GM23338 (cell line): ENCODE results near the gene TOMM5. TPM values are rescaled to one million over a fixed set of nuclear protein-coding genes. Genes with fewer than 3 reads are reported as not detected.
A peak's percentile ranks its signal among the peaks of the same experiment; 100 is the strongest.

Source experiments
- ATAC-seq: fragments of 200-7000 bp; cut with Tn5 transposase; 3 replicates; pipeline ENCODE4 v1.9.1; 2020
- DNase-seq: peaks from one replicate; pipeline ENCODE4 v3.0.0-alpha.2; 2015; ENCODE audit warnings: low spot score
- H2AFZ ChIP-seq: fragments of 200-600 bp; sonication (generic); 2 replicates; pipeline ENCODE4 v1.8.0; 2016; ENCODE audit warnings: antibody characterized with exemption, mild to moderate bottlenecking, moderate library complexity
- H3F3A ChIP-seq: fragments of 200-600 bp; sonication (generic); replicated peaks from 2 replicates; pipeline ENCODE4 v1.8.0; 2017; ENCODE audit warnings: antibody characterized with exemption, mixed run types, low read depth
- H3K27ac ChIP-seq: fragments of 200-600 bp; sonication (generic); 2 replicates; pipeline ENCODE4 v1.6.1; 2016; ENCODE audit warnings: low read depth
- H3K27me3 ChIP-seq: fragments of 200-600 bp; sonication (generic); 2 replicates; pipeline ENCODE4 v1.8.0; 2016; ENCODE audit warnings: mild to moderate bottlenecking, mixed run types, moderate library complexity; ENCODE audit not compliant: insufficient read depth
- H3K36me3 ChIP-seq: fragments of 200-600 bp; sonication (generic); 2 replicates; pipeline ENCODE4 v1.8.0; 2016; ENCODE audit warnings: mild to moderate bottlenecking; ENCODE audit not compliant: insufficient read depth
- H3K4me1 ChIP-seq: fragments of 200-600 bp; sonication (generic); 2 replicates; pipeline ENCODE4 v1.8.0; 2016; ENCODE audit warnings: mild to moderate bottlenecking, moderate library complexity; ENCODE audit not compliant: insufficient read depth
- H3K4me2 ChIP-seq: fragments of 200-600 bp; sonication (generic); 2 replicates; pipeline ENCODE4 v1.7.1; 2017; ENCODE audit warnings: mixed run types
- H3K4me3 ChIP-seq: fragments of 200-600 bp; sonication (generic); 2 replicates; pipeline ENCODE4 v1.6.1; 2016; ENCODE audit warnings: mixed run types
- H3K79me2 ChIP-seq: fragments of 200-600 bp; sonication (generic); replicated peaks from 2 replicates; pipeline ENCODE4 v1.8.0; 2017; ENCODE audit warnings: mild to moderate bottlenecking; ENCODE audit not compliant: insufficient read depth
- H3K9me2 ChIP-seq: fragments of 200-600 bp; sonication (generic); 2 replicates; pipeline ENCODE4 v1.8.0; 2017; ENCODE audit not compliant: insufficient read depth
- H4K20me1 ChIP-seq: fragments of 200-600 bp; sonication (generic); replicated peaks from 2 replicates; pipeline ENCODE4 v1.8.0; 2017; ENCODE audit warnings: mild to moderate bottlenecking; ENCODE audit not compliant: insufficient read depth
- H3K27ac Mint-ChIP-seq: 2 replicates; pipeline ENCODE4 v1.8.0; 2020; ENCODE audit warnings: inconsistent platforms, mild to moderate bottlenecking, moderate library complexity, mixed read lengths
- H3K27me3 Mint-ChIP-seq: 3 replicates; pipeline ENCODE4 v1.8.0; 2022; ENCODE audit warnings: low read depth, mild to moderate bottlenecking, moderate library complexity, mixed read lengths, inconsistent platforms; ENCODE audit not compliant: insufficient read depth, poor library complexity
- H3K36me3 Mint-ChIP-seq: 3 replicates; pipeline ENCODE4 v1.8.0; 2021; ENCODE audit warnings: low read depth, mild to moderate bottlenecking, inconsistent platforms, moderate library complexity, mixed read lengths
- H3K4me1 Mint-ChIP-seq: 3 replicates; pipeline ENCODE4 v1.8.0; 2020; ENCODE audit warnings: mild to moderate bottlenecking, inconsistent platforms, mixed read lengths
- H3K4me3 Mint-ChIP-seq: 3 replicates; pipeline ENCODE4 v1.8.0; 2021; ENCODE audit warnings: moderate library complexity, mild to moderate bottlenecking, inconsistent platforms, mixed read lengths
- H3K9me3 Mint-ChIP-seq: 3 replicates; pipeline ENCODE4 v1.8.0; 2020; ENCODE audit warnings: moderate library complexity, mild to moderate bottlenecking, inconsistent platforms, mixed read lengths
- CTCF ChIP-seq, 2 experiments: fragments of 200-600 bp in 1 of 2; sonication (generic) in 1 of 2; conservative IDR thresholded peaks; 2 replicates each; pipeline versions ENCODE4 v1.5.1 to v1.6.1; 2016 to 2017; ENCODE audit warnings: antibody characterized with exemption in 2 of 2, low read depth in 2 of 2, mild to moderate bottlenecking in 2 of 2, moderate library complexity in 1 of 2
- REST ChIP-seq: IDR thresholded peaks from one replicate; pipeline ENCODE4 v1.6.1; 2018; ENCODE audit warnings: antibody characterized with exemption; ENCODE audit not compliant: unreplicated experiment
- STAT1 ChIP-seq: IDR thresholded peaks from one replicate; pipeline ENCODE4 v1.6.1; 2016; ENCODE audit warnings: antibody characterized with exemption; ENCODE audit not compliant: unreplicated experiment
- ZNF462 ChIP-seq: fragments of 250-450 bp; sonication (Bioruptor Pico); IDR thresholded peaks from 2 replicates; pipeline ENCODE4 v1.5.0; 2020; ENCODE audit warnings: mild to moderate bottlenecking, moderate library complexity
- polyA plus RNA-seq: library from polyadenylated mRNA; unstranded; fragments of >200 nt; fragmentation: Nextera tagmentation; extraction: Ambion mirVana; gene quantifications from 2 replicates; pipeline ENCODE4 v1.2.1, GENCODE V29; 2016
- total RNA-seq: library from RNA; depleted of rRNA; stranded (reverse); fragments of >200 nt; shearing (Covaris generic); gene quantifications from 2 replicates; pipeline ENCODE4 v1.2.3, GENCODE V29; 2014

TOMM5 gene
- total and polyA plus RNA-seq, 2 experiments from 2014 or later: 158 to 529 TPM

GRCh38 chr9:37625758-37626147 lies 33.4 kb upstream of the TOMM5 start:
- Histone ChIP-seq H3K4me3 (no peak overlapping the region), H3K4me2 (no peak overlapping the region), H3K27ac (no peak overlapping the region), H2AFZ (peak overlapping the region; percentile 74; the same call in 1 of the 2 replicates), H4K20me1 (no peaks in the 10 kb centered on the region), H3K36me3 (no peaks in the 10 kb centered on the region), H3K4me1 (peaks cover 15% of the 10 kb centered on the region), H3K9me2 (no peaks in the 10 kb centered on the region), H3F3A (no peaks in the 10 kb centered on the region), H3K79me2 (no peaks in the 10 kb centered on the region), H3K27me3 (no peaks in the 10 kb centered on the region)
- Mint-ChIP-seq H3K27me3 (no peaks in the 10 kb centered on the region), H3K4me1 (peaks cover 30% of the 10 kb centered on the region), H3K36me3 (no peaks in the 10 kb centered on the region), H3K9me3 (no peaks in the 10 kb centered on the region), H3K27ac (no peak overlapping the region), H3K4me3 (no peak overlapping the region)
- ATAC-seq (no peak), DNase-seq (no peak)
- TF ChIP-seq CTCF (conservative IDR thresholded peaks at IDR 0.05; ENCODE audit: low read depth in 2 of 2) (no peak), ZNF462 (CRISPR knock-in tag) (no peak), REST (no peak), STAT1 (no peak)
